GM12801 (cell line): Measurements from ENCODE around the gene C10orf95.

Experiments
- CTCF ChIP-seq: IDR thresholded peaks from one replicate; pipeline ENCODE4 v1.5.1; 2011; ENCODE audit warnings: control low read depth; ENCODE audit not compliant: insufficient read length; ENCODE audit errors: extremely low read depth

C10orf95 gene, protein sequence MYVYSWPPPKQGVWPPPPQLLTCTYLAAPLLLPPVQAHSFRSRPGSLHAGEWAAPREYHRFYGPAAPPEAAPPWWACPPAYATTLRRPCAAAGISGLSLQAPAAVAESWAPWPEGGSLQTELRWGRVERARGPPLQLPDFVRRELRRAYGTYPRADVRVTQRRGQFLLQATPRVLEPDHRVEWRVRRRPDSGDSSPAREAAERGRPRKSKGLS

GRCh38 chr10:102451105-102451969 lies at the start of gene C10orf95:
Gene C10orf95, minus strand, starts transcription at chr10:102451543. Its CDS starts 450 bp downstream, at chr10:102451093.
- TF ChIP-seq CTCF, result no peak

GRCh38 chr10:102499356-102499755 lies 48.0 kb upstream of the C10orf95 start:
- TF ChIP-seq CTCF, result no peak

GRCh38 chr10:102497545-102497944 lies 46.2 kb upstream of the C10orf95 start:
- TF ChIP-seq CTCF, result no peak

DNA sequence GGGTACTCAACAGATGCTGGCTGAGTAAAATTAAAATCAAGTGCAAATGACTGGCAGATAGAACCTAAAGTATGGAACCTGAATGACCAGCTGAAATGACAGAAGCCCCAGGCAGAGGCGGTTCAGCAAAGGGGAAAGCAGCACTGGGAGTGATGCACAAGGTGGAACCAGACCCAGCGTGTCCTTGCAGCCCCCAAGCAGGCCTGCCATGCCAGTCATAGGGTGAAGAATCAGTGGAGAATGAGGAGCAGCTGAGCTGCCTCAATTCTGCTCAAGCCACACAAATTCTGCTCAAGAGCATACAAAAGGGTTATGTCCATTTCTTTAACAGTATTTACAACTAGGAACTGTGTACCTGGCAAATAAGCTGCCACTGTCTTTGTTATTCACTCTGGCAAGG lies 42.4 kb upstream of the C10orf95 start:
- TF ChIP-seq CTCF, result no peak

GRCh38 chr10:102492983-102493382 lies 41.6 kb upstream of the C10orf95 start:
- TF ChIP-seq CTCF, result no peak

DNA sequence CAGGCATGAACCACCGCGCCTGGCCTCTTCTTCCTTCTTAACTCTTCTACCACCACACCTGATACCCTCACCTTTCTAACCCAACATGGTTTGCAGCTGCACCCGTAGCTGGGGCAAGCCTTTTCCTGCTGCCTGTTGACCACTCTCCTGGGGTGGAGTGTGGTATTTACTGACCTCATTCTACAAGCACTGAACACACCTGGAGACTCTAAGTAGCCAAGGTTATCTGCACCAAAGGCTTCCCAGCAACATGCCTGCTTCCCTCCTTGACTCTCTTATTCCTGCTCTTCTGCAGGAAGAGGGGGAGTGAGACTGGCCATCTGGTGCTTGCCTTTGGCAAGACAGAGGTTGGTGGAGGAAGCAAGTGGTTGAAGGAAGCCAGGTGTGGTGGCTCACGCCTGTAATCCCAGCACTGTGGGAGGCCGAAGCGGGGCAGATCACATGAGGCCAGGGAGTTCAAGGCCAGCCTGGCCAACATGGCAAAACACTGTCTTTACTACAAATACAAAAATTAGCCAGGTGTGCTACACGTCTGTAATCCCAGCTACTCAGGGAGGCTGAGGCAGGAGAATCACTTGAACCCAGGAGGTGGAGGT lies 41.1 kb upstream of the C10orf95 start:
- no peak for TF ChIP-seq CTCF

- TF ChIP-seq CTCF, result no peak
Measured at GRCh38 chr10:102491136-102491535, 39.8 kb upstream of the C10orf95 start.
